ENCODE results near the gene MARS2.

DNA sequence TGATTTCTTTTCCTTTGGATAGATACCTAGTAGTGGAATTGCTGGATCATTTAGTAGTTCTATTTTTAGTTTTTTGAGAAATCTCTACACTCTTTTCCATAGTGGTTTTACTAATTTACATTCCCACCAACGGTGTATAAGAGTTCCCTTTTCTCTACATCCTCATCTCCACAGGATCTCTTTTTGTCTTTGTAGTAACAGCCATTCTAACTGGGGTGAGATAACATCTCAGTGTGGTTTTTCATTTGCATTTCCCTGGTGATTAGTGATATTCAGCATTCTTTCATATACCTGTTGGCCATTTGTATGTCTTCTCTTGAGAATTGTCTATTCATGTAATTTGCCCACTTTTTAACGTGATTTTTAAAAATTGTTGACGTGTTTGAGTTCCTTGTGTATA lies 43.5 kb upstream of the MARS2 start:
- TF ChIP-seq, protein P1, sequence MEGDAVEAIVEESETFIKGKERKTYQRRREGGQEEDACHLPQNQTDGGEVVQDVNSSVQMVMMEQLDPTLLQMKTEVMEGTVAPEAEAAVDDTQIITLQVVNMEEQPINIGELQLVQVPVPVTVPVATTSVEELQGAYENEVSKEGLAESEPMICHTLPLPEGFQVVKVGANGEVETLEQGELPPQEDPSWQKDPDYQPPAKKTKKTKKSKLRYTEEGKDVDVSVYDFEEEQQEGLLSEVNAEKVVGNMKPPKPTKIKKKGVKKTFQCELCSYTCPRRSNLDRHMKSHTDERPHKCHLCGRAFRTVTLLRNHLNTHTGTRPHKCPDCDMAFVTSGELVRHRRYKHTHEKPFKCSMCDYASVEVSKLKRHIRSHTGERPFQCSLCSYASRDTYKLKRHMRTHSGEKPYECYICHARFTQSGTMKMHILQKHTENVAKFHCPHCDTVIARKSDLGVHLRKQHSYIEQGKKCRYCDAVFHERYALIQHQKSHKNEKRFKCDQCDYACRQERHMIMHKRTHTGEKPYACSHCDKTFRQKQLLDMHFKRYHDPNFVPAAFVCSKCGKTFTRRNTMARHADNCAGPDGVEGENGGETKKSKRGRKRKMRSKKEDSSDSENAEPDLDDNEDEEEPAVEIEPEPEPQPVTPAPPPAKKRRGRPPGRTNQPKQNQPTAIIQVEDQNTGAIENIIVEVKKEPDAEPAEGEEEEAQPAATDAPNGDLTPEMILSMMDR (IDR thresholded peaks at IDR 0.05; ENCODE audit: low read depth, low read length): no peak
- TF ChIP-seq EZH2phosphoT487 (IDR thresholded peaks at IDR 0.05; ENCODE audit: low read depth): no peak
